ENCODE results near the gene EPB41L4A. TPM values are rescaled to one million over a fixed set of nuclear protein-coding genes. Genes with fewer than 3 reads are reported as not detected.

The EPB41L4A gene
- total and polyA plus RNA-seq, 2 experiments from 2014 or later, result 0.11 to 0.76 TPM

DNA sequence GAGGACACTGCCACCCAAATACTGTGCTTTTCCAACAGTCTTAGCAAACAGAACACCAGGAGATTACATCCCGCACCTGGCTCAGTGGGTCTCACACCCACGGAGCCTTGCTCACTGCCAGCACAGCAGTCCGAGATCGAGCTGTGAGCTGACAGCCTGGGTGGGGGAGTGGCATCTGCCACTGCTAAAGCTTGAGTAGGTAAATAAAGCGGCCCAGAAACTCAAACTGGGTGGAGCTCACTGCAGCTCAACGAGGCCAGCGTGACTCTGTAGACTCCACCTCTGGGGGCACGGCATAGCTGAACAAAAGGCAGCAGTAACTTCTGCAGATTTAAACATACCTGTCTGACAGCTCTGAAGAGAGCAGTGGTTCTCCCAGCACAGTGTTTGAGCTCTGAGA lies 28.8 kb downstream of the EPB41L4A start:
- 67 to 68% methylated on average over 8 of the region's 8 CpGs for WGBS, 2 experiments (ENCODE audit: low coverage in 1 of 2, low lambda C conversion rate in 2 of 2, missing lambda C conversion rate in 2 of 2)
- in situ Hi-C loops (cut with MboI), result no loop called here
- no peaks in the 10 kb centered on the region for H3K36me3 ChIP-seq (ENCODE audit: low read depth)

DNA sequence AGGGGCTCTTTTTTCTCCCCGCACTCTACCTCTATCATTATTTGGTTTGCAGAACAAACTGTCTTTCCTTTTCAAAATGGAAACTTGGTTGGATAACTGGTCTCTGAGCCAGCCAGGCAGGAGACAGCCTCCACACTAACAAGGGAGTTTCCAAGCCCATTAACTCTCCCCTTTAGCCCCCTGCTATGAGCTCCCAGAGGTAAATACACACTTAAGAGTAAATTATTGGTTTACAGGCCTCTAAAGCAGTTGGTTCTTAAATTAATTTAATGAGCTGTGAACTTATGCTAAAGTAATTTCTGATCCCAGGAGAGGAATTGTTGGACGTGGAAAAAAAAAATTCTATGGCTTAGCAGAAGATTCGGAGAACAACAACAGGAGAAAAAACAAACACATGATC lies 30.3 kb downstream of the EPB41L4A start:
- Histone ChIP-seq H3K4me1 (ENCODE audit: insufficient read depth) (no peaks in the 10 kb centered on the region), H3K36me3 (ENCODE audit: low read depth) (no peaks in the 10 kb centered on the region), H3K4me2 (ENCODE audit: unreplicated experiment) (no peak overlapping the region), H3K9me3 (ENCODE audit: low read depth) (no peaks in the 10 kb centered on the region), H2AFZ (no peak overlapping the region), H3K9ac (no peak overlapping the region), H3K27ac (no peak overlapping the region), H3K27me3 (replicated peaks; ENCODE audit: insufficient read depth) (no peaks in the 10 kb centered on the region; the same call in 1 of the 2 replicates), H4K20me1 (ENCODE audit: insufficient read depth) (no peaks in the 10 kb centered on the region), H3F3A (ENCODE audit: insufficient read depth) (no peaks in the 10 kb centered on the region), H3K9me2 (ENCODE audit: insufficient read depth) (no peaks in the 10 kb centered on the region), H3K79me2 (ENCODE audit: insufficient read depth) (no peaks in the 10 kb centered on the region), H3K4me3 (no peak overlapping the region)
- 63 to 64% methylated on average over 3 of the region's 3 CpGs for WGBS, 2 experiments (ENCODE audit: low coverage in 1 of 2, low lambda C conversion rate in 2 of 2, missing lambda C conversion rate in 2 of 2)
- DNase-seq, result no peak
- TF ChIP-seq EZH2phosphoT487 (IDR thresholded peaks at IDR 0.05; ENCODE audit: insufficient read depth, low read depth), result no peak
- TF ChIP-seq EZH2 (IDR thresholded peaks at IDR 0.05; ENCODE audit: insufficient read depth, poor library complexity, severe bottlenecking), result no peak
- in situ Hi-C loops (cut with MboI), result no loop called here

More for the DNA sequence above, 28.8 kb downstream of the EPB41L4A start:
- no peaks in the 10 kb centered on the region; the same call in 1 of the 2 replicates for H3K27me3 ChIP-seq (replicated peaks; ENCODE audit: insufficient read depth)
- TF ChIP-seq EZH2phosphoT487 (IDR thresholded peaks at IDR 0.05; ENCODE audit: insufficient read depth, low read depth) (no peak), EZH2 (IDR thresholded peaks at IDR 0.05; ENCODE audit: insufficient read depth, poor library complexity, severe bottlenecking) (no peak)
- no peaks in the 10 kb centered on the region for H3F3A ChIP-seq (ENCODE audit: insufficient read depth)
- no peak overlapping the region for H3K27ac ChIP-seq
- no peak overlapping the region for H2AFZ ChIP-seq
- no peaks in the 10 kb centered on the region for H3K4me1 ChIP-seq (ENCODE audit: insufficient read depth)
- no peak overlapping the region for H3K9ac ChIP-seq
- H3K9me3 ChIP-seq (ENCODE audit: low read depth), result no peaks in the 10 kb centered on the region
- no peaks in the 10 kb centered on the region for H3K9me2 ChIP-seq (ENCODE audit: insufficient read depth)
- DNase-seq, result no peak
- no peak overlapping the region for H3K4me3 ChIP-seq
- H4K20me1 ChIP-seq (ENCODE audit: insufficient read depth), result no peaks in the 10 kb centered on the region
- H3K4me2 ChIP-seq (ENCODE audit: unreplicated experiment), result no peak overlapping the region
- H3K79me2 ChIP-seq (ENCODE audit: insufficient read depth), result no peaks in the 10 kb centered on the region

DNA sequence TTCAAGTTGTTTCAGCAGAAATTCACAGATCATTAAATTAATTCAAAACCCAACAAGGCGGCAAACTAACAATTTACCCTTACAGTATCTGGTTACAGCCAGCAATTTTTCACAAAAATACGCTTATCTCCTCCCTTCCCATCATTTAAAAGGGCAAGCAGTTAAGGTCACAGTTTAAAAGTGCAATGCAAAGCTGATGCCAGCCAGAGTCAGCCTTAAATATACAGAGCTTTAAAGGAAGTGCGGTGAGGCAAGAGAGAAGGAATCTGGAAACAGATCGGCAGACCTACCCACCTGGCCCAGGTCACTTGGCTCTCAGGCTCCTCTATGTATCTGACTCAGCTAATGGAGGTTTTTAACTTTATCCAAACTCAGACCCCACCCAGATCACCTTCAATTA lies 31.0 kb downstream of the EPB41L4A start:
- Histone ChIP-seq H3K4me3 (no peak overlapping the region), H3K4me2 (ENCODE audit: unreplicated experiment) (no peak overlapping the region), H3K4me1 (ENCODE audit: insufficient read depth) (no peaks in the 10 kb centered on the region), H3K79me2 (ENCODE audit: insufficient read depth) (no peaks in the 10 kb centered on the region), H3K36me3 (ENCODE audit: low read depth) (no peaks in the 10 kb centered on the region), H3K9ac (no peak overlapping the region), H2AFZ (no peak overlapping the region), H4K20me1 (ENCODE audit: insufficient read depth) (no peaks in the 10 kb centered on the region), H3K9me3 (ENCODE audit: low read depth) (no peaks in the 10 kb centered on the region), H3K9me2 (ENCODE audit: insufficient read depth) (no peaks in the 10 kb centered on the region), H3K27ac (no peak overlapping the region), H3F3A (ENCODE audit: insufficient read depth) (no peaks in the 10 kb centered on the region), H3K27me3 (replicated peaks; ENCODE audit: insufficient read depth) (no peaks in the 10 kb centered on the region; the same call in 1 of the 2 replicates)
- in situ Hi-C loops (cut with MboI), result no loop called here
- 64 to 72% methylated on average over 4 of the region's 4 CpGs for WGBS, 2 experiments (ENCODE audit: low coverage in 1 of 2, low lambda C conversion rate in 2 of 2, missing lambda C conversion rate in 2 of 2)
- DNase-seq, result no peak
- TF ChIP-seq EZH2phosphoT487 (IDR thresholded peaks at IDR 0.05; ENCODE audit: insufficient read depth, low read depth) (no peak), EZH2 (IDR thresholded peaks at IDR 0.05; ENCODE audit: insufficient read depth, poor library complexity, severe bottlenecking) (no peak)

DNA sequence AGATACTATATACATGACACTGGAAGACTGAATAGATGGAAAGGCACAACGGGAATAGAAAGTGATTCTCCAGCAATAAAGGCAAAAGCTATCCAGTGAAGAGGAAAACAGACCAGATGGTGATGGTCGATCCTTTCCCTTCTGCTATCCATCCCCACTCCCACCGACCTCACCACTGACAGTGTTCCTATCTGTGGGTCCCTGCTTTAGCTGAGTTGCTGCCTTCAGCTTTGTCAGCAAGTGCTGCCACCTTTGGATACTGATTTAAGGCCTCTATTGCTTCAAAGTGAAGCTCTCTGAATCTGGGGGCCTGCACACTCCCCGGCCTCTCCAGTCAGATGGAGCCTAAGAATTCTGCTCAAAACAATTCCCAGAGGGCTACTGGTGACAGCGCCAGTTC lies 32.3 kb downstream of the EPB41L4A start:
- Histone ChIP-seq H3K4me1 (ENCODE audit: insufficient read depth) (no peaks in the 10 kb centered on the region), H4K20me1 (ENCODE audit: insufficient read depth) (no peaks in the 10 kb centered on the region), H3K4me3 (no peak overlapping the region), H3K27me3 (replicated peaks; ENCODE audit: insufficient read depth) (no peaks in the 10 kb centered on the region; the same call in 1 of the 2 replicates), H2AFZ (no peak overlapping the region), H3K79me2 (ENCODE audit: insufficient read depth) (no peaks in the 10 kb centered on the region), H3K4me2 (ENCODE audit: unreplicated experiment) (no peak overlapping the region), H3K9me2 (ENCODE audit: insufficient read depth) (no peaks in the 10 kb centered on the region), H3K9me3 (ENCODE audit: low read depth) (no peaks in the 10 kb centered on the region), H3K27ac (no peak overlapping the region), H3K9ac (no peak overlapping the region), H3K36me3 (ENCODE audit: low read depth) (no peaks in the 10 kb centered on the region), H3F3A (ENCODE audit: insufficient read depth) (no peaks in the 10 kb centered on the region)
- DNase-seq, result no peak
- 37 to 39% methylated on average over 5 of the region's 5 CpGs for WGBS, 2 experiments (ENCODE audit: low coverage in 1 of 2, low lambda C conversion rate in 2 of 2, missing lambda C conversion rate in 2 of 2)
- in situ Hi-C loops (cut with MboI), result no loop called here
- TF ChIP-seq EZH2phosphoT487 (IDR thresholded peaks at IDR 0.05; ENCODE audit: insufficient read depth, low read depth) (no peak), EZH2 (IDR thresholded peaks at IDR 0.05; ENCODE audit: insufficient read depth, poor library complexity, severe bottlenecking) (no peak)

DNA sequence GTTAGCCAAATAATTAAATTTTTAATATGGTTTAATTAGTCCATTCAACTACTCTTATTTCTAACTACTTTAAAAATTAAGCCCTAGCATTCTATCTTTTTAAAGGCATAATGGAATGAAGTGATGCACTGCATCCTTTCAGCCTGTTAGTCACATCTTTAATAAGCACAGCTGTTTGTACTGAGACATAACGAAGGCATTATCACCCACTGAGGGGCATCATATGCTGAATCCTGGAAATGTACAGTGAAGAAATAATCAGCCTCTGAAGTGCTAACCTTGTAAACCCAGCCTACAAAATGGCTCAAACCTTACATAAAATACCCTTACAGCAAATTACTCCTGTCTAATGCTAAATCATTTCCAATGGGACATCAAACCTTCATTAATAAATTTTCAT lies 33.1 kb downstream of the EPB41L4A start:
- Histone ChIP-seq H3K36me3 (ENCODE audit: low read depth) (no peaks in the 10 kb centered on the region), H3K4me2 (ENCODE audit: unreplicated experiment) (no peak overlapping the region), H3K4me1 (ENCODE audit: insufficient read depth) (no peaks in the 10 kb centered on the region), H3K27me3 (replicated peaks; ENCODE audit: insufficient read depth) (no peaks in the 10 kb centered on the region; the same call in 1 of the 2 replicates), H3K79me2 (ENCODE audit: insufficient read depth) (no peaks in the 10 kb centered on the region), H2AFZ (no peak overlapping the region), H3K9ac (no peak overlapping the region), H3K9me3 (ENCODE audit: low read depth) (no peaks in the 10 kb centered on the region), H3K9me2 (ENCODE audit: insufficient read depth) (no peaks in the 10 kb centered on the region), H3K27ac (no peak overlapping the region), H4K20me1 (ENCODE audit: insufficient read depth) (no peaks in the 10 kb centered on the region), H3K4me3 (no peak overlapping the region), H3F3A (ENCODE audit: insufficient read depth) (no peaks in the 10 kb centered on the region)
- no peak for DNase-seq
- whole genome bisulfite sequencing, 2 experiments (ENCODE audit: low coverage in 1 of 2, low lambda C conversion rate in 2 of 2, missing lambda C conversion rate in 2 of 2), result 20 to 29% methylated on average over 1 of the region's 1 CpG
- TF ChIP-seq EZH2phosphoT487 (IDR thresholded peaks at IDR 0.05; ENCODE audit: insufficient read depth, low read depth), result no peak
- no peak for TF ChIP-seq EZH2 (IDR thresholded peaks at IDR 0.05; ENCODE audit: insufficient read depth, poor library complexity, severe bottlenecking)
- in situ Hi-C loops (cut with MboI), result no loop called here

All from GM23248 (cell line).